Hindlimb muscle (tissue), 1 donor: Measurements from ENCODE around the gene CA12. TPM values are rescaled to one million over a fixed set of nuclear protein-coding genes. Genes with fewer than 3 reads are reported as not detected.

Experiments
- polyA plus RNA-seq: library from polyadenylated mRNA; unstranded; fragments of 120-200 nt; gene quantifications from one replicate; pipeline ENCODE4 v1.2.1, GENCODE V29; 2013; ENCODE audit not compliant: insufficient read length

The CA12 gene
- polyA plus RNA-seq, 1 donor = 0.83 TPM

Other genes starting within 250 kb of the CA12 start
- gene RPS27L, start 224.4 kb downstream of the CA12 start, polyA plus RNA-seq = 50.1 TPM
- gene RAB8B, start 192.2 kb downstream of the CA12 start, polyA plus RNA-seq = 15.1 TPM
- 11.6 TPM for gene APH1B, start 104.2 kb downstream of the CA12 start, polyA plus RNA-seq
- gene USP3, start 122.7 kb upstream of the CA12 start, polyA plus RNA-seq = 26.4 TPM
- gene FBXL22, start 215.5 kb upstream of the CA12 start, polyA plus RNA-seq = 38.4 TPM